Activated CD8-positive, alpha-beta memory T cell treated with anti-CD3 and anti-CD28 coated beads for 4 hours (primary cell): ENCODE data around the gene TBX21.

Source experiments
- DNase-seq, 2 donors: peaks; one replicate each; pipeline ENCODE4 v3.0.0-alpha.2; 2020; ENCODE audit warnings: low read depth in 2 of 2

TBX21 gene

GRCh38 chr17:47714773-47715396 is 18.2 kb upstream of the TBX21 start:
- DNase-seq = no peak

DNA sequence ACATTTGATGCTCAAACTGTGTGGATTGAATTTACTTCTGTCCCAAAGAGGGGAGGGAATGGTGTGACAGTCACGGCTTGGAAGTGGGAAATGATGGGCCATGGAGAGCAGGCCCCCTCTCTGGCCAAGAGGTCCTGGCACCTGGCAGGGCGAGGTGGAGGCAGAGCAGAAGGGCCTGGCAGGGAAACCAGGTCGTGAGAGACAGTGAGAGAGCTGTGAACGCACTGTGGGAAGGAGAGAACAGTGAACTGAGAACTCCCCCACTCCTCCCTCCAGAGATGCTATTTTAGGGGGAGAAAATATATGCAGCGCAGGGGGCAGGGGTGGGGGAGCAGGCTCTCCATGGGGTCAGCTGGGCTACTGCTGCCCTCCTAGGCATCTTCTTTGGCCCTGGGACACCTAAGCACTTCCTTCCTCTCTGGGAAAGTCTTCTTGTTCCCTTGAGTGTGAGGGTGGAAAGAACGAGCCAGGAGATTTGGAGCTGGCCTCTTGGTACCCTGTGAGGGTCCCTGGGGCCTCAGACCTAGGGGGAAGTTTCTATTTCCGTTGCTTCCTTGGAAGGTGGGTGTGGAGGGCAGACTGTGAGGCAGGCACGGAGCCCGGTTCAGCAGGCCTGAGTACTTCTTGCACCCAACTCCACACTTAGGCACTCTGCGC is 17.2 kb upstream of the TBX21 start:
- no peak for DNase-seq

DNA sequence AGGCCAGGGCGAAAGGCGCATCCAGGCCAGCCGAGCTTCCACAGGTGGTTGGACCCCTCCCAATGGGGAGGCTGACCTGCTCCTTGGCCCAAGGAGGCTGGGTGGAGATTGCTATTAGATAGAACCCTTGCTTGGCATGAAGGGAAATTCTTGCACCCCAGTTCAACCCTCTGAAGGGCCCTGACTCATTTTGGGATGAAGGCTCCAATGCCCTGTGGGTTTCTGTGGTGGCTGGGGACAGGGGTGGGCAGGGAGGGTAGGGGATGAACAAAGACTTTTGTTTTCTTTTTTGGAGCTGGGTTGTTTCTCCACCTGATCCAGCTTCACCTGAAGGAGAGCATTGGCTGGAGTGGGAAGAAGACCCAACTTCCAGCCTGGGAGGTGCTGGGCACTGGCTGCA is 16.7 kb upstream of the TBX21 start:
- DNase-seq = no peak

DNA sequence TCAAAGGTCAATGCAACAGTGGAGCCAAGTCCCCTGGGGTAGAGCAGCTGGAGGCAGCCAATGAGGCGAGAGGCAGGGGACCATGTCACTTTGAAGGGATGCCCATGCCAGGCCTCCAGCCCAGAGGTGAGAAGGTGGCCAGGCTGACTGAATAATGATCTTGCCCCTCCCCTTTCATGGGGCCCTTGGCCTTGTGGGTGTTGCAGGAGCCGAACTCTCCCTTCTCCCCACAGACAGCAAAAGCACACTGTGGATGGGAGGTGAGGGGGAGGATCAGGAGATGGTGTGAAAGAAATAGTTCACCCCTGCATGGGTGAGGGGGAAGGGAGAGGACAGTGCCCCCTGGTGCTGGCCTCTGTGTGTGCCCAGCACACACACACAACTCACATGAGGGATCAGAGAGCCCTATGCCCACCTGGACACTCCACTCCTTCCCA is 15.8 kb upstream of the TBX21 start:
- no peak for DNase-seq

DNA sequence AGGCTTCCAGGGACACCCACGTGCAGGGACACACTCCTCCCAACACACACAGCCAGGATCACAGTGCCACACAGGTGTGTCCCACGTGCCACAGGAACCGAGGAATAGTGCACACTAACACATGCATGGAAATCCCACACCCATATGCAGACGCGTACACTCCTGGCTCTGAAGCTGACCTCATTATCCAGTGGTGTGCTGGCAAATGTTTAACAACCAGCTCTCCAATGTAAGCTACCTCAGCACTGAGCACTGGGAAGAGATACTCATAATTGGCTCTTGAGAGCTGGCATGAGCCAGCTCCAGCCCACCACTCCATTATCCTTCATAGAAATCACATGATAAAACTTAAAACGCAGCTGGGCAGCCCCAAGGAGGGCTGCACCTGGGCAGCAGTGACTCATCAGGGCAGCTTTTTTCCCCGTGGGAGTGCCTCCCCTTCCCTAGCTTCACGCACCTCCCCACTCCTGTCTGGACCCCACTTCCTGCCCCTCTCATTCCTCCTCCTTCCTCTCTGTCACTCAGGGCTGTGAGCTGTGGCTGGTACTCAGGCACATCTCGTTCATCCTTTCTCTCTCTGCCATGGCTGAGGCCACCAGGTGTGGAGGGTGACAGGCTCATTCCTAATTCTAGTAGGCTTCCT is 14.9 kb upstream of the TBX21 start:
- DNase-seq = peak in 1 of 2 donors; percentile 69

DNA sequence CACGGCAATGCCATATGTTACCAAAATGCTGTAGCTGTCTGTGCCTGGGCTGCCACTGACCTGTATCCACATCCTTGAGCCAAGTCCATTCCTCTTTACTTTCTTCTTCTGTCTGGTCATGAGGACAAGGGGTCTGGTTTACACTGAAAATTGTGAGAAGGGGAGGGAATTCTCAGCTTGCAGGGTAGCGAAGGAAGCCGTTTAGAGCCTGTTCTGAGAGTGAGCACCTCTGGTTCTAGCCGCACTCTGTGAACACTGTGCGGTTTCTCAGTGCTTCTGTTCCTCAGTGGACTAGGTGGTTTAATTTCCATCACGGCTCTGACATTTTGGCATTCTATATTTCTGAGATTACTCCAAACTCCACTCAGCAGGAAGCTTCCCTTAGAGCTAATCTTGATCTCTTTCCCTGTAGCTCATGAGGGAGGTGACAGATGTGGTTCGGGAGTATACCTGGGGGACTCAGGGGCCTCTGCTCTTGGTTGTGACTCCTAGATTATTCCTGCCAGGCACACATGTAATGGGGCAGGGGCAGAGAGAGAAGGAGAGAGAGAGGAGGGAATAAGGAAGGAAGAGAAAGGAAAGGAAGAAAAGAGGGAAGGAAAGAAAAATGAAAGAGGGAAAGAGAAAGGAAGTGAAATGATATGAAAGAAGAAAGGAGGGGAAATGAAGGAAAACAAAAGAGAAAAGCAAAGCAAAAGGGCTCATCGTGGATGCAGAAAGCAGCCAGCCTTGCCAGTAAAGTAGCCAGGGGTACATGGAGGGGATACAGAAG is 14.2 kb upstream of the TBX21 start:
- no peak for DNase-seq

DNA sequence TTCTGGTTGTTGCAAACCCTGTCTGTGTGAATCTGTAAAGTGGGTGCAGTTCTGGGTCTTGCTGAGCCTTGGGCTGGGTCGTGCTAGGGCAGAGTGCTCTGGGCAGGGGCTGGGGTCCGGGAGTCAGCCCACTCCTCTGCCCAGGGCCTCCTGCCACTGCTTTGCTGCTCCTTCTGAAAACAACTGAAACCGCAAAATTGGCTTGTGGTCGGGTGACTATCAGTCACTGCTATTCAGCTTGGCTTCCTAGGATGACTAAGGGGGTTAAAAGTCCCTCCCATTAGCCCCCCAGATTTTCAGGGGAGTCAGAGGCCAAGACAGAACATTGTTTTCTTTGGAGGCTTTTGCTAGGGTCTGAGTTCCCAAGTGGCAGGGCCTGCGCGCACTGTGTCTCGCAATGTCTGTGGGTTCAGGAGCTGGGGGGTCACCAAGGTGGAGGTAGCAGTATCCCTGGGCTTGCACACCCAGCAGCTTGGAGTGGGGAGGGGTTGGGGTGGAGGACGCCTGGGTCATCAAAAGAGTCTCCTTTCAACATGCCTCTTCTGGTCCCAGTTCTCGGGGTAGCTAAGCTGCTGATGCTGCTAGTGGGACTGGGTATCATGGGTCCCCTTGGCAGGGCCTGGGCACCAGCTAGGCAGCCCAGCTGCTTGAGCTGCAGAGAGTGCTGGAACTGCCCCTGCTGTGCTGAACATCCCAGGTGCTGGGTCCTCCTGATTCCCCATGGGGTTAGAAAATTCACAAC is 13.5 kb upstream of the TBX21 start:
- DNase-seq = peak; percentile 56 to 69

DNA sequence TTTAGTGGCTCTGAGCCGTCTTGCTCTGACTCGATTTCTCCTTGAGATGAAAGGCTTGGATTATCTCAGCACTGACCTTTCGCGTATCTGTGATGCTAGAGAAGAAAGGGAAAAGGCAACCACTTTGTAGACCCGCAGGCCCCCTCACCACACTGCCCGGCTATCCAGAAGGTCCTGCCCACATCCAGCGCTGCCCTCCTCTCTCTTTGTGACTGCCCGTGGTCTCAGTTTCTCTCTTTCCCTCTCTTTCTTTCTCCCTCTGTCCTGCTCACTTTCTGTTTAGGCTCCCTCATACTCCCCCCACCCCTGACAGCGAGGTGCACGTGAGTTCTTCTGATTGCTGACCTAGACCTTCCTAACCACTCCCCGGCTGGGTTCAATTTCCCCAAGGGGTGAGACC is 12.8 kb upstream of the TBX21 start:
- DNase-seq = no peak

- DNase-seq = peak; percentile 95 to 97
Measured at GRCh38 chr17:47720754-47721533, 12.1 kb upstream of the TBX21 start.

DNA sequence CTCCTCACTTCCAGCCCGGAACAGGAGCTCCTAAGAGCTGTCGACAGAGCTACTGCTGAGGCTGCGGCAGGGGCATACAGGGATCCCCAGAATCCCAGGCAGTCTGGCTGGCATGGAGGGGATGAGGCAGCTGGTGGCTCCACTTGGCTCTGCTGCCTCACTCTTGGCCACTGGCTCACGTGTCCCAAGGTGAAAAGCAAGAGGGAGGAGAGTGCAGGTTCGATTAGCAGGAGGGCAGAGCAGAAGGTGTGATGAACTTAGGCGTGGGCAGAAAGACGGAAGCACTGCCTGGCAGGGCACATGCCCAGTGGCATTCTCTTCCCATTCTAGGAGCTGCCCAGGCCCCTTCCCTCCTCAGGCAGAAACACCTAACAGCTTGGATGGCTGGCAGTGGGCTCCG is 11.3 kb upstream of the TBX21 start:
- DNase-seq = no peak

- no peak for DNase-seq
Measured at GRCh38 chr17:47724705-47725104, 8.3 kb upstream of the TBX21 start.

GRCh38 chr17:47725446-47726111 is 7.5 kb upstream of the TBX21 start:
- DNase-seq = no peak

GRCh38 chr17:47726796-47727703 is 6.0 kb upstream of the TBX21 start:
- no peak for DNase-seq

GRCh38 chr17:47727704-47728036 is 5.4 kb upstream of the TBX21 start:
- DNase-seq = no peak

GRCh38 chr17:47728214-47728877 is 4.7 kb upstream of the TBX21 start:
- DNase-seq = no peak

- DNase-seq = no peak
Measured at GRCh38 chr17:47729476-47729875, 3.6 kb upstream of the TBX21 start.

GRCh38 chr17:47730681-47731080 is 2.4 kb upstream of the TBX21 start:
- DNase-seq = no peak

DNA sequence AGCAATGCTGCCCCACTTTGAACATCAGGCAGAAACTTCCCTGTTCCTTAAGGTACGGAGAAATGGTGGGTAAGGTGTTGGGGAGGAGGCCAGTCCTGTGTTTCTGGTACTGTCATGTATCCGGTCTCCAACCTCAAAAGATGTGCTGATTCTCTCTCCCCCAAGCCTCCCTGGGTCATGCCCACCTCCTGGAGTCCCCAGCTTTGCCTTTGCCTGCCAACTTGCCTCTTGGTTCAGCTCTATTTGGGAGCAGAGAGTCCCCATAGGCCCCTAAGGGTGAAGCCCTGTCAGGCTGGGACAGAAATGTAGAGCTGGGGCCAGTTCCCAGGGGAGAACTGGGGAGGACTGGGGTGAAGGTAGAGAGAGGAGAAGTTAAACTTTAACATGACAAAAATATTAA is 1.6 kb upstream of the TBX21 start:
- no peak for DNase-seq
